Measurements from ENCODE around the gene GUCA2A.

The GUCA2A gene

DNA sequence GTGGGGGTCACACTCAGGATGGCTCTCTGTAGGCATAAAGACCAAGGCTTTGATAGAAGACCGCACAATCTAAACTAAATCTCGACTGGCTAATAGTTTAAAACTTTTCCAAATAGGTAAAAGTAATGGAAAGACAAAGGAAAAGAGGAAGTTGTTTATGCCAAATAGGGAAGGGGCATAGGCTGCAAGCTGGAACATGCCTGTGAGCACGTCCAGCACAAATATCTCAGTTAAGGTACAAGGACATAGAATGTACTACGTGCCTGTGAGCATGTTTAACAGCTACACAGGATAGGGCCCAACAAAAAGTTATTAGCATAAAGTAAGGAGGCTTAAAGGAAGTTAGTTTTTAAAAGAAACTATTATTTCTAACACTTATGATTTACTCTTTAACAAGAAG is 27.6 kb upstream of the GUCA2A start:
- ChIA-PET POLR2A (interaction anchor here (0.6 kb wide), 1 partner anchor 466 kb away, joined by 3 read pairs; the partner anchor contains the start of gene PPIH), CTCF (interaction anchor here (1.0 to 1.2 kb wide), 2 partner anchors 19 to 153 kb away, joined by 3 to 8 read pairs; no protein-coding TSS in a partner anchor)
- Histone ChIP-seq H3K27ac (ENCODE audit: extremely low read depth, low read depth, low read length) (no peak overlapping the region), H3K9me3 (ENCODE audit: control insufficient read depth, insufficient read depth, low read depth, low read length) (no peaks in the 10 kb centered on the region), H3K36me3 (ENCODE audit: control insufficient read depth in 2 of 2, insufficient read depth in 1 of 2, low read length in 2 of 2) (peaks cover 4 to 83% of the 10 kb centered on the region in 2 experiments), H3K4me3 (ENCODE audit: low read depth, low read length) (no peak overlapping the region), H3K4me1 (ENCODE audit: control insufficient read depth, insufficient read depth, low read length) (no peaks in the 10 kb centered on the region)
- TF ChIP-seq MYNN (tag by site-specific recombination; IDR thresholded peaks at IDR 0.05; ENCODE audit: borderline replicate concordance) (no peak), ZNF335 (tag by site-specific recombination; conservative IDR thresholded peaks at IDR 0.05) (no peak), ZNF174 (tag by site-specific recombination; IDR thresholded peaks at IDR 0.05) (no peak), ZNF785 (tag by site-specific recombination; IDR thresholded peaks at IDR 0.05) (no peak), ZNF623 (tag by site-specific recombination; IDR thresholded peaks at IDR 0.05) (no peak), KLF8 (tag by site-specific recombination; IDR thresholded peaks at IDR 0.05) (no peak), GLIS1 (tag by site-specific recombination; IDR thresholded peaks at IDR 0.05) (no peak), PRDM1 (tag by site-specific recombination; IDR thresholded peaks at IDR 0.05) (no peak; the same call in 1 of the 2 replicates), ZBTB21 (tag by site-specific recombination; IDR thresholded peaks at IDR 0.05) (no peak)

DNA sequence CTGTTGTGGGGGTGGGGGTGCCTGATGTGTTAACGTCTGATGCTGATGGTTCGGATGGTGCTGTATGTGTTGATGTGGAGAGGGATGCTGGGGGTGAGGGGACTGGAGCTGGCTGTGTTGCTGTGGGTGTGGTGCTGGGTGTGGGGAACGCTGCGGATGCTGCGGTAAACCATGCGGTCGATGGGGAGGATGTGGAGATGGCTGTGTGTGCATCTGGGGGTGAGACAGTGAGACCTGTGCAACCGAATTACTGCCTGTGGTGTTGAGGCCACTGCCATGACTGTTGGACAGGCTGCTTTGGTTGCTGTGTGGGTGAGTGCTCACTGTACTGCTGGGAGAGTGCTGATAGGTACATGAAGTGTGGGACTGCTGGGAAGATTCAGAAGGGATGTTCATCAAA is 26.8 kb upstream of the GUCA2A start:
- Histone ChIP-seq H3K9me3 (ENCODE audit: control insufficient read depth, insufficient read depth, low read depth, low read length) (no peaks in the 10 kb centered on the region), H3K27ac (ENCODE audit: extremely low read depth, low read depth, low read length) (no peak overlapping the region), H3K4me3 (ENCODE audit: low read depth, low read length) (no peak overlapping the region), H3K4me1 (ENCODE audit: control insufficient read depth, insufficient read depth, low read length) (no peaks in the 10 kb centered on the region), H3K36me3 (ENCODE audit: control insufficient read depth in 2 of 2, insufficient read depth in 1 of 2, low read length in 2 of 2) (peaks cover 4 to 85% of the 10 kb centered on the region in 2 experiments)
- CTCF ChIA-PET = interaction anchor here (0.7 kb wide), 2 partner anchors 18 to 118 kb away, joined by 3 read pairs; no protein-coding TSS in a partner anchor
- POLR2A ChIA-PET = no interaction called here
- TF ChIP-seq KLF10 (tag by site-specific recombination; IDR thresholded peaks at IDR 0.05) = no peak
- no peak for TF ChIP-seq IKZF3 (tag by site-specific recombination; IDR thresholded peaks at IDR 0.05)
- no peak for TF ChIP-seq ZNF830 (tag by site-specific recombination; IDR thresholded peaks at IDR 0.05; ENCODE audit: low read depth)
- no peak for TF ChIP-seq ZFP41 (tag by site-specific recombination; IDR thresholded peaks at IDR 0.05; ENCODE audit: borderline replicate concordance)
- TF ChIP-seq ZNF19 (tag by site-specific recombination; IDR thresholded peaks at IDR 0.05; ENCODE audit: low read depth) = no peak
- TF ChIP-seq, protein P1, sequence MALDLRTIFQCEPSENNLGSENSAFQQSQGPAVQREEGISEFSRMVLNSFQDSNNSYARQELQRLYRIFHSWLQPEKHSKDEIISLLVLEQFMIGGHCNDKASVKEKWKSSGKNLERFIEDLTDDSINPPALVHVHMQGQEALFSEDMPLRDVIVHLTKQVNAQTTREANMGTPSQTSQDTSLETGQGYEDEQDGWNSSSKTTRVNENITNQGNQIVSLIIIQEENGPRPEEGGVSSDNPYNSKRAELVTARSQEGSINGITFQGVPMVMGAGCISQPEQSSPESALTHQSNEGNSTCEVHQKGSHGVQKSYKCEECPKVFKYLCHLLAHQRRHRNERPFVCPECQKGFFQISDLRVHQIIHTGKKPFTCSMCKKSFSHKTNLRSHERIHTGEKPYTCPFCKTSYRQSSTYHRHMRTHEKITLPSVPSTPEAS (tag by site-specific recombination; IDR thresholded peaks at IDR 0.05) = no peak
- TF ChIP-seq, protein P2, sequence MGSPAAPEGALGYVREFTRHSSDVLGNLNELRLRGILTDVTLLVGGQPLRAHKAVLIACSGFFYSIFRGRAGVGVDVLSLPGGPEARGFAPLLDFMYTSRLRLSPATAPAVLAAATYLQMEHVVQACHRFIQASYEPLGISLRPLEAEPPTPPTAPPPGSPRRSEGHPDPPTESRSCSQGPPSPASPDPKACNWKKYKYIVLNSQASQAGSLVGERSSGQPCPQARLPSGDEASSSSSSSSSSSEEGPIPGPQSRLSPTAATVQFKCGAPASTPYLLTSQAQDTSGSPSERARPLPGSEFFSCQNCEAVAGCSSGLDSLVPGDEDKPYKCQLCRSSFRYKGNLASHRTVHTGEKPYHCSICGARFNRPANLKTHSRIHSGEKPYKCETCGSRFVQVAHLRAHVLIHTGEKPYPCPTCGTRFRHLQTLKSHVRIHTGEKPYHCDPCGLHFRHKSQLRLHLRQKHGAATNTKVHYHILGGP (tag by site-specific recombination; IDR thresholded peaks at IDR 0.05) = no peak
- no peak for TF ChIP-seq ZNF571 (tag by site-specific recombination; IDR thresholded peaks at IDR 0.05)
- no peak for TF ChIP-seq SP2 (tag by site-specific recombination; IDR thresholded peaks at IDR 0.05)
- no peak for TF ChIP-seq ZNF274 (IDR thresholded peaks at IDR 0.05; ENCODE audit: low read length)
- TF ChIP-seq ZNF274 (tag by site-specific recombination; IDR thresholded peaks at IDR 0.05; ENCODE audit: borderline replicate concordance) = no peak
- TF ChIP-seq SCRT1 (tag by site-specific recombination; IDR thresholded peaks at IDR 0.05; ENCODE audit: borderline replicate concordance) = no peak
- TF ChIP-seq, protein P3, sequence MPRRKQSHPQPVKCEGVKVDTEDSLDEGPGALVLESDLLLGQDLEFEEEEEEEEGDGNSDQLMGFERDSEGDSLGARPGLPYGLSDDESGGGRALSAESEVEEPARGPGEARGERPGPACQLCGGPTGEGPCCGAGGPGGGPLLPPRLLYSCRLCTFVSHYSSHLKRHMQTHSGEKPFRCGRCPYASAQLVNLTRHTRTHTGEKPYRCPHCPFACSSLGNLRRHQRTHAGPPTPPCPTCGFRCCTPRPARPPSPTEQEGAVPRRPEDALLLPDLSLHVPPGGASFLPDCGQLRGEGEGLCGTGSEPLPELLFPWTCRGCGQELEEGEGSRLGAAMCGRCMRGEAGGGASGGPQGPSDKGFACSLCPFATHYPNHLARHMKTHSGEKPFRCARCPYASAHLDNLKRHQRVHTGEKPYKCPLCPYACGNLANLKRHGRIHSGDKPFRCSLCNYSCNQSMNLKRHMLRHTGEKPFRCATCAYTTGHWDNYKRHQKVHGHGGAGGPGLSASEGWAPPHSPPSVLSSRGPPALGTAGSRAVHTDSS (tag by site-specific recombination; IDR thresholded peaks at IDR 0.05) = no peak
- TF ChIP-seq ZSCAN16 (tag by site-specific recombination; IDR thresholded peaks at IDR 0.05) = no peak
- no peak for TF ChIP-seq ZNF544 (tag by site-specific recombination; IDR thresholded peaks at IDR 0.05)
- TF ChIP-seq, protein P4, sequence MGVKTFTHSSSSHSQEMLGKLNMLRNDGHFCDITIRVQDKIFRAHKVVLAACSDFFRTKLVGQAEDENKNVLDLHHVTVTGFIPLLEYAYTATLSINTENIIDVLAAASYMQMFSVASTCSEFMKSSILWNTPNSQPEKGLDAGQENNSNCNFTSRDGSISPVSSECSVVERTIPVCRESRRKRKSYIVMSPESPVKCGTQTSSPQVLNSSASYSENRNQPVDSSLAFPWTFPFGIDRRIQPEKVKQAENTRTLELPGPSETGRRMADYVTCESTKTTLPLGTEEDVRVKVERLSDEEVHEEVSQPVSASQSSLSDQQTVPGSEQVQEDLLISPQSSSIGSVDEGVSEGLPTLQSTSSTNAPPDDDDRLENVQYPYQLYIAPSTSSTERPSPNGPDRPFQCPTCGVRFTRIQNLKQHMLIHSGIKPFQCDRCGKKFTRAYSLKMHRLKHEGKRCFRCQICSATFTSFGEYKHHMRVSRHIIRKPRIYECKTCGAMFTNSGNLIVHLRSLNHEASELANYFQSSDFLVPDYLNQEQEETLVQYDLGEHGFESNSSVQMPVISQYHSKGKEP (tag by site-specific recombination; IDR thresholded peaks at IDR 0.05) = no peak
- no peak for TF ChIP-seq ZNF239 (tag by site-specific recombination; IDR thresholded peaks at IDR 0.05)
- TF ChIP-seq ZNF350 (tag by site-specific recombination; IDR thresholded peaks at IDR 0.05) = no peak

All from HEK293 (cell line).